MCF 10A (cell line): ENCODE measurements around the gene PDGFB. TPM values are rescaled to one million over a fixed set of nuclear protein-coding genes. Genes with fewer than 3 reads are reported as not detected.

Experiments used
- BruUV-seq: library from RNA; stranded (reverse); fragments of 400-500 nt; replicated peaks from 2 replicates; lab custom pipeline; 2021; lab: Mats Ljungman, UMichigan
- CTCF ChIA-PET: fragments of 300-600 bp; sonication (Branson Sonifier 250); formaldehyde crosslinking; extraction: SDS; loops from one replicate; lab custom pipeline; 2021; ENCODE audit warnings: antibody characterized with exemption, inconsistent platforms; lab: Yijun Ruan, JAX
- POLR2A ChIA-PET: fragments of 300-600, 350-650 bp; sonication (Branson Sonifier 250); formaldehyde crosslinking; extraction: SDS; loops from one replicate; lab custom pipeline; 2020; ENCODE audit warnings: antibody characterized with exemption, inconsistent platforms; lab: Yijun Ruan, JAX
- DNase-seq: peaks from one replicate; pipeline ENCODE4 v3.0.0-alpha.2; 2018; ENCODE audit not compliant: unreplicated experiment
- H3K27ac Mint-ChIP-seq: one replicate; pipeline ENCODE4 v1.8.0; 2022; ENCODE audit warnings: mild to moderate bottlenecking, low read depth, mixed read lengths; ENCODE audit not compliant: unreplicated experiment
- H3K27me3 Mint-ChIP-seq: one replicate; pipeline ENCODE4 v1.8.0; 2022; ENCODE audit warnings: mixed read lengths; ENCODE audit not compliant: insufficient read depth, unreplicated experiment
- H3K36me3 Mint-ChIP-seq: one replicate; pipeline ENCODE4 v1.8.0; 2022; ENCODE audit warnings: mild to moderate bottlenecking, moderate library complexity, mixed read lengths; ENCODE audit not compliant: insufficient read depth, unreplicated experiment
- H3K4me1 Mint-ChIP-seq: one replicate; pipeline ENCODE4 v1.8.0; 2022; ENCODE audit warnings: mixed read lengths; ENCODE audit not compliant: insufficient read depth, unreplicated experiment
- H3K4me3 Mint-ChIP-seq: one replicate; pipeline ENCODE4 v1.8.0; 2022; ENCODE audit warnings: mild to moderate bottlenecking, moderate library complexity, mixed read lengths; ENCODE audit not compliant: unreplicated experiment
- H3K9me3 Mint-ChIP-seq: one replicate; pipeline ENCODE4 v1.8.0; 2022; ENCODE audit warnings: mixed read lengths; ENCODE audit not compliant: unreplicated experiment
- intact Hi-C: fragments of 100-400 bp; cut with micrococcal nuclease; formaldehyde crosslinking; loops from 2 replicates; pipeline ENCODE4 v1.14.1; 2022
- total RNA-seq: library from RNA; stranded (reverse); gene quantifications from 2 replicates; pipeline ENCODE4 v1.2.3, GENCODE V29; 2022
- TF ChIP-seq, protein P1 (sequence below): fragments of 200-600 bp; IDR thresholded peaks from one replicate; pipeline ENCODE4 v1.8.0; 2022; ENCODE audit warnings: antibody characterized with exemption, mild to moderate bottlenecking; ENCODE audit not compliant: unreplicated experiment

PDGFB gene
- total RNA-seq, 1 experiment from 2014 or later, result 0.37 TPM

DNA sequence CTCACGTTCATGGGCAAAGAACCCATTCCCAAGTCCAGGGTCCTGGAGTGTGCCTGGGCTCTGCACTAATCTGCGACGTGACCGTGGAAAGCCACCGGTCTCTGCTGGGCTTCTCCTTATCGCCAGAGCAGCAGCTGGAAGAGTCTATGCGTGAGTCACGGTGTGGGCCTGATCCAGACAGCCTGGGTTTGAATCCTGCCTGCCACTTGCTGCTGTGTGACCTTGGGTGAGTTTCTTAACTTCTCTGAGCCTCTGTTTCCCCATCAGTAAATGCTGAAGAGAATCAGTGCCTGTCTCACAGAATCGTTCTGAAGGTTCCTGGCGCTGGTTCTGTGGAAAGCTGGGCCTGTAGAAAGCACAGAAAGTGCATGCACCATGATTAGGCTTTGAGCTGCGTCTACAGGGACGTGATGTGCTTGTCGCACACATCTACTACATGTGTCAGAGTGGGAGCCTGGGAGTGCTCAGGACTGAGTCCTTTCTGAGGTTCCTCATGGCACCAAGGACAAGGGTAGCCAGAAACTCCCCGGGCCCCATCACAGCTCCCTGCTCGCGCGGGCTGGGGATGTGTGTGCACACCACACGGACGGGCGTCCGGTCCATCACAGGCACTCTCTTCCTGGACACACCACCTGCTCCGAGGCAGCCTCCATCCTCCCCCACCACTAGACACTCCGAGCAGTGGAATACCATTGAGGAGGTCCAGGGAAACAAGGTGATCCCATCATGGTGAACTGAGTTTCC is 20.5 kb upstream of the PDGFB start:
- Mint-ChIP-seq H3K27me3 (no peaks in the 10 kb centered on the region), H3K9me3 (no peaks in the 10 kb centered on the region), H3K27ac (no peak overlapping the region), H3K4me3 (no peak overlapping the region), H3K36me3 (no peaks in the 10 kb centered on the region), H3K4me1 (peaks cover 7% of the 10 kb centered on the region)
- intact Hi-C loops, result no loop called here
- DNase-seq, result no peak
- TF ChIP-seq, protein P1, sequence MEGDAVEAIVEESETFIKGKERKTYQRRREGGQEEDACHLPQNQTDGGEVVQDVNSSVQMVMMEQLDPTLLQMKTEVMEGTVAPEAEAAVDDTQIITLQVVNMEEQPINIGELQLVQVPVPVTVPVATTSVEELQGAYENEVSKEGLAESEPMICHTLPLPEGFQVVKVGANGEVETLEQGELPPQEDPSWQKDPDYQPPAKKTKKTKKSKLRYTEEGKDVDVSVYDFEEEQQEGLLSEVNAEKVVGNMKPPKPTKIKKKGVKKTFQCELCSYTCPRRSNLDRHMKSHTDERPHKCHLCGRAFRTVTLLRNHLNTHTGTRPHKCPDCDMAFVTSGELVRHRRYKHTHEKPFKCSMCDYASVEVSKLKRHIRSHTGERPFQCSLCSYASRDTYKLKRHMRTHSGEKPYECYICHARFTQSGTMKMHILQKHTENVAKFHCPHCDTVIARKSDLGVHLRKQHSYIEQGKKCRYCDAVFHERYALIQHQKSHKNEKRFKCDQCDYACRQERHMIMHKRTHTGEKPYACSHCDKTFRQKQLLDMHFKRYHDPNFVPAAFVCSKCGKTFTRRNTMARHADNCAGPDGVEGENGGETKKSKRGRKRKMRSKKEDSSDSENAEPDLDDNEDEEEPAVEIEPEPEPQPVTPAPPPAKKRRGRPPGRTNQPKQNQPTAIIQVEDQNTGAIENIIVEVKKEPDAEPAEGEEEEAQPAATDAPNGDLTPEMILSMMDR, result no peak
- BruUV-seq, result no TSS peak
- ChIA-PET POLR2A (no interaction called here), CTCF (interaction anchor here (0.5 to 0.6 kb wide), 2 partner anchors 19 to 1225 kb away, joined by 3 to 4 read pairs; no protein-coding TSS in a partner anchor)

GRCh38 chr22:39264349-39265038 is 19.7 kb upstream of the PDGFB start:
- Mint-ChIP-seq H3K27me3 (no peaks in the 10 kb centered on the region), H3K36me3 (no peaks in the 10 kb centered on the region), H3K4me3 (no peak overlapping the region), H3K4me1 (peaks cover 7% of the 10 kb centered on the region), H3K9me3 (no peaks in the 10 kb centered on the region), H3K27ac (no peak overlapping the region)
- no TSS peak for BruUV-seq
- intact Hi-C loops, result no loop called here
- POLR2A ChIA-PET, result interaction anchor here (0.6 kb wide), 1 partner anchor 30 kb away, joined by 3 read pairs; no protein-coding TSS in a partner anchor
- no peak for DNase-seq
- TF ChIP-seq, protein P1, result no peak
- CTCF ChIA-PET, result interaction anchor here (0.5 to 0.6 kb wide), 2 partner anchors 19 to 1224 kb away, joined by 3 to 4 read pairs; no protein-coding TSS in a partner anchor

- POLR2A ChIA-PET, result interaction anchor here (0.6 to 0.8 kb wide), 2 partner anchors 29 to 55 kb away, joined by 3 to 4 read pairs; no protein-coding TSS in a partner anchor
These were observed 19.0 kb upstream of the PDGFB start for GRCh38 chr22:39263626-39264348.

More at GRCh38 chr22:39263626-39264348, 19.0 kb upstream of the PDGFB start:
- H3K9me3 Mint-ChIP-seq, result no peaks in the 10 kb centered on the region
- BruUV-seq, result no TSS peak
- H3K27ac Mint-ChIP-seq, result no peak overlapping the region
- H3K27me3 Mint-ChIP-seq, result no peaks in the 10 kb centered on the region
- DNase-seq, result no peak
- peaks cover 7% of the 10 kb centered on the region for H3K4me1 Mint-ChIP-seq
- intact Hi-C loops, result no loop called here
- CTCF ChIA-PET, result no interaction called here
- no peak overlapping the region for H3K4me3 Mint-ChIP-seq
- H3K36me3 Mint-ChIP-seq, result no peaks in the 10 kb centered on the region
- TF ChIP-seq, protein P1, result no peak
